Measurements from ENCODE around the gene NPTX1.

The NPTX1 gene

DNA sequence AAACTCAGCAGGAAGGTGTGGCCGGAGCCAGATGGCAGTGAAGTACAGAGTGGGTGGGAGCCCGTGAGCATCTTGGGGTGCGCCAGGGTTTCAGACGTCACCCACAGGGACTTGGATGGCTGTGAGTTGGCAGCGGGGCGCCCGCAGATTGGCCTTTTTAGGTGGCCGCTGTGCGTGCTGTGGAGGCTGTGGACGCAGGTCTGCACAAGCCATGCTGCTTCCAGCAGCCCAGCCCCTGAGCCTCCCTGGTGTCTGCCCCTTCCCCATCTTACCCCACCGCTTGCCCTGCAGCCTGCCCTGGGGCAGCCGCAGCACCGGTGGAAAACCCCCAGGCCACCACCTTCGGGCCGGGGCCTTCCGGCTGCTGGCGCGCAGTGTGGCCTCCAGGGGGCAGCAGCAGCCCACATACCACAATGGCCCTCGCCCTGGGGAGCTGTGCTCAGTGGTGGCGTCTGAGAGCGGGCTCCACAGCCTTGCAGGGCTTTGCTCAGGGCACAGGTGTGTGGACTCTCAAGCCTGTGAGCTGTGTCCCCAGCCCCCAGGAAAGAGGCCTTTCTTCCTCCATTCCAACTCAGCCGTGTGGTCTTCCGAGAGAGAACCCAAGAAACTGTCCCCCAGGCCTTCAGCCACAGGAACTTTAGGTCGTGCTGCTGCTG, 49.6 kb downstream of the NPTX1 start:
- Histone ChIP-seq H3K27me3 (replicated peaks in 2 of 5; ENCODE audit: control insufficient read depth in 4 of 5, insufficient read depth in 5 of 5, low read length in 4 of 5) (no peaks in the 10 kb centered on the region), H3K4me3 (ENCODE audit: control insufficient read depth in 1 of 7, extremely low read depth in 1 of 7, insufficient read depth in 4 of 7, low read depth in 2 of 7, low read length in 6 of 7) (peak overlapping the region in 2 of 7 experiments; percentile 1 to 23), H3K9me3 (ENCODE audit: control extremely low read depth in 1 of 5, control insufficient read depth in 4 of 5, insufficient read depth in 2 of 5, low read depth in 1 of 5, low read length in 4 of 5) (no peaks in the 10 kb centered on the region), H3K27ac (ENCODE audit: insufficient read depth in 1 of 2, low read depth in 1 of 2, low read length in 2 of 2, poor library complexity in 1 of 2, severe bottlenecking in 2 of 2) (no peak overlapping the region), H3K4me1 (ENCODE audit: control extremely low read depth in 1 of 4, control insufficient read depth in 4 of 4, insufficient read depth in 4 of 4, low read length in 3 of 4) (peaks cover 0 to 14% (median 10%) of the 10 kb centered on the region in 4 experiments), H3K36me3 (ENCODE audit: control insufficient read depth in 4 of 4, insufficient read depth in 4 of 4, low read length in 3 of 4) (no peaks in the 10 kb centered on the region)
- POLR2A ChIA-PET: interaction anchor here (0.6 kb wide), 1 partner anchor 137 kb away, joined by 16 read pairs; no protein-coding TSS in a partner anchor
- 41% methylated on average over 24 of the region's 24 CpGs for WGBS (ENCODE audit: insufficient coverage)
- CTCF ChIA-PET: interaction anchor here (0.6 to 2.5 kb wide), 18 partner anchors 9 to 676 kb away, joined by 3 to 14 read pairs (median 4); partner anchors contain the start of gene ENDOV
- peak; percentile 67 to 90 (median 87) for DNase-seq

DNA sequence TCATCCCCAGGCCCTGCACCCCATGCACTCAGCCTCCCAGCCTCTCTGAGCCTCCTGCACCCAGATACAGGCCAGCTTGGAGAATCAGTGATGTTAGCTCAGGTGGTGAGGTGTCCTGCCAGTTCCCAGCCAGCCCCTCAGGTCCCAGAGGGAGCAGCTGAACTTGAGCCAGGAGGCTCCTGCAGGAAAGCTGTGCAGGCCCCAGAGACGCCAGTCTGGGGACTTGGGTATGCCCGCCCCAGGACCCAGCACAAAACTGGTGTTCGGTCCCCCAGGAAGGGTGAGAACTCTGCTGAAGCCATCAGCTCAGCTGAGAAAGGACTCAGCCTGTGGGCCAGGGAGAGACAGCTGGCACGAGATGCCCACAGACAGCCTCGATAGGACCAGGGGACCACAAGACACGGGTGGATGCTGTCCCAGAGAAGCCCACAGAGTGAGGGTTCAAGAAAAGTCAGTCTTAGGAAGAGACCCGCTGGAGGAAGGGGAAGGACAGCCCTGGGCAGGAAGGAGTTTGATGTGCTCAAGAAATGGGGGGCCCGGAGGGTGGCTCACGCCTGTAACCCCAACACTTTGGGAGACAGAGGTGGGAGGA, 50.5 kb downstream of the NPTX1 start:
- POLR2A ChIA-PET: no interaction called here
- WGBS (ENCODE audit: insufficient coverage): 93% methylated on average over 9 of the region's 9 CpGs

DNA sequence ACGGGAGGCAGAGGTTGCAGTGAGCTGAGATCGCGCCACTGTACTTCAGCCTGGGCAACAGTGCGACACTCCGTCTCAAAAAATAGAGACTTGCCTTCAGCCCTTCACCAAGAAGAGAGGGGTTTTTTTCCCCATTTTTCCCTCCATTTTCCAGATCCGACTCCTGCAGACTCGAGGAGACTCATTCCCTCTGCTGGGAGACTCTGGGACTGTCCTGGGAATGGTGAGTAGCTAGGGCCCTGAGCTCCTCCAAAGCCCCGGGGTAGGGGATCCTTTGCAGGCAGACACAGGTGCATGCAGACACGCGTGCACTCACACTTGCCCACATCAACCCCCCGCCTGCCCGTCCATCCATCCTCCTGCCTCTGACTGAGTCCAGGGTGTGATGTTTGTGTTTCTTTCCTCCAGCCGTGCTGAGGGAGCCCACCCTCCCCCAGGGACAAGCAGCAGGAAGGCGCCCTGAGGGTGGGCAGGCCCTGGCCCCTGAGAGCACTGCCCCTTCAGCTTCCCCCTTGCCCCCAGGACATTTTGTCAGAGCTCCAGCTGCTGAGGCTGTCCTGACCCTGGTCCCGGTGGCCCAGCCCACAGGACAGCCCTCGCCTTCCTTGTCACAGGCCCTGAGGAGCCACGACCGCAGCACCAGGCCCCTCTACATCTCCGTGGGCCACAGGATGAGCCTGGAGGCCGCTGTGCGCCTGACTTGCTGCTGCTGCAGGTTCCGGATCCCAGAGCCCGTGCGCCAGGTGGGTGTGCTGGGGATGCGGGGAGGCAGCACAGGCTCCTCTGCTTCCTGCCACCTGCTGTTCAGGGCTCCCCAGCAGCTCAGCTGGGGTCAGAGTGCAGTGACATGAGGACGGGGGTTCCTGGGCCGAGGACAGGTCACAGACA, 51.3 kb downstream of the NPTX1 start:
- CTCF ChIA-PET: interaction anchor here (0.8 to 2.1 kb wide), 7 partner anchors 10 to 546 kb away, joined by 3 to 8 read pairs (median 3); partner anchors contain the start of gene ENDOV
- Histone ChIP-seq H3K4me1 (ENCODE audit: control extremely low read depth in 1 of 4, control insufficient read depth in 4 of 4, insufficient read depth in 4 of 4, low read length in 3 of 4) (peaks cover 0 to 14% (median 10%) of the 10 kb centered on the region in 4 experiments), H3K27ac (ENCODE audit: insufficient read depth in 1 of 2, low read depth in 1 of 2, low read length in 2 of 2, poor library complexity in 1 of 2, severe bottlenecking in 2 of 2) (no peak overlapping the region), H3K27me3 (replicated peaks in 2 of 5; ENCODE audit: control insufficient read depth in 4 of 5, insufficient read depth in 5 of 5, low read length in 4 of 5) (no peaks in the 10 kb centered on the region), H3K36me3 (ENCODE audit: control insufficient read depth in 4 of 4, insufficient read depth in 4 of 4, low read length in 3 of 4) (peaks cover 0 to 2% (median under 1%) of the 10 kb centered on the region in 4 experiments), H3K9me3 (ENCODE audit: control extremely low read depth in 1 of 5, control insufficient read depth in 4 of 5, insufficient read depth in 2 of 5, low read depth in 1 of 5, low read length in 4 of 5) (no peaks in the 10 kb centered on the region), H3K4me3 (ENCODE audit: control insufficient read depth in 1 of 7, extremely low read depth in 1 of 7, insufficient read depth in 4 of 7, low read depth in 2 of 7, low read length in 6 of 7) (no peak overlapping the region)
- WGBS (ENCODE audit: insufficient coverage): 96% methylated on average over 20 of the region's 27 CpGs
- no peak for DNase-seq
- POLR2A ChIA-PET: no interaction called here

More for the DNA sequence above, 50.5 kb downstream of the NPTX1 start:
- CTCF ChIA-PET: interaction anchor here (0.9 to 2.1 kb wide), 5 partner anchors 11 to 499 kb away, joined by 3 to 8 read pairs (median 3); partner anchors contain the start of gene ENDOV
- H3K9me3 ChIP-seq (ENCODE audit: control extremely low read depth in 1 of 5, control insufficient read depth in 4 of 5, insufficient read depth in 2 of 5, low read depth in 1 of 5, low read length in 4 of 5): no peaks in the 10 kb centered on the region
- peaks cover 0 to 14% (median 10%) of the 10 kb centered on the region in 4 experiments for H3K4me1 ChIP-seq (ENCODE audit: control extremely low read depth in 1 of 4, control insufficient read depth in 4 of 4, insufficient read depth in 4 of 4, low read length in 3 of 4)
- no peaks in the 10 kb centered on the region for H3K36me3 ChIP-seq (ENCODE audit: control insufficient read depth in 4 of 4, insufficient read depth in 4 of 4, low read length in 3 of 4)
- H3K27me3 ChIP-seq (replicated peaks in 2 of 5; ENCODE audit: control insufficient read depth in 4 of 5, insufficient read depth in 5 of 5, low read length in 4 of 5): no peaks in the 10 kb centered on the region
- no peak for DNase-seq
- H3K27ac ChIP-seq (ENCODE audit: insufficient read depth in 1 of 2, low read depth in 1 of 2, low read length in 2 of 2, poor library complexity in 1 of 2, severe bottlenecking in 2 of 2): no peak overlapping the region
- H3K4me3 ChIP-seq (ENCODE audit: control insufficient read depth in 1 of 7, extremely low read depth in 1 of 7, insufficient read depth in 4 of 7, low read depth in 2 of 7, low read length in 6 of 7): no peak overlapping the region

DNA sequence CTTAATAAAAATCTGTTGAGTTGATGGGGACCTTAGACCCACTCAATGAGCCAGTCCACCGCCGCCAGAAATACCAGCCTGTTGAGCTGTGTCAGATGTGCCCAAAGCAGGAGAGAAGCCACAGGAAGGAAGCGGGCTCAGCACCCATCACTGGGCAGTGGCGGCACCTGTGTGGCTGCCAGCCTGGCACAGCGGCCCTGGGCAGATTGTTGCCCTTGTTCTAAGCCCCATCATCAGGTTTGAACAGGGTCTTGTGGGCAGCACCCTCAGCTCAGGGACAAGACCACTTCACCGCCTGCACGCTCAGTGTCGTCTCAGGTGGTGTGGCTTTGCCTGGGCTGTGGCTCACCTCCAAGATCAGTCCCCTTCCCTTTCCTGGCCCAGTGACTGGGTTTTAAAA, 52.1 kb downstream of the NPTX1 start:
- Histone ChIP-seq H3K4me1 (ENCODE audit: control extremely low read depth in 1 of 4, control insufficient read depth in 4 of 4, insufficient read depth in 4 of 4, low read length in 3 of 4) (peaks cover 0 to 14% (median 10%) of the 10 kb centered on the region in 4 experiments), H3K4me3 (ENCODE audit: control insufficient read depth in 1 of 7, extremely low read depth in 1 of 7, insufficient read depth in 4 of 7, low read depth in 2 of 7, low read length in 6 of 7) (no peak overlapping the region), H3K27me3 (replicated peaks in 2 of 5; ENCODE audit: control insufficient read depth in 4 of 5, insufficient read depth in 5 of 5, low read length in 4 of 5) (no peaks in the 10 kb centered on the region), H3K36me3 (ENCODE audit: control insufficient read depth in 4 of 4, insufficient read depth in 4 of 4, low read length in 3 of 4) (peaks cover 0 to 7% (median 4%) of the 10 kb centered on the region in 4 experiments), H3K27ac (ENCODE audit: insufficient read depth in 1 of 2, low read depth in 1 of 2, low read length in 2 of 2, poor library complexity in 1 of 2, severe bottlenecking in 2 of 2) (no peak overlapping the region), H3K9me3 (ENCODE audit: control extremely low read depth in 1 of 5, control insufficient read depth in 4 of 5, insufficient read depth in 2 of 5, low read depth in 1 of 5, low read length in 4 of 5) (no peaks in the 10 kb centered on the region)
- CTCF ChIA-PET: interaction anchor here (0.8 to 2.1 kb wide), 4 partner anchors 14 to 547 kb away, joined by 3 to 8 read pairs (median 3); no protein-coding TSS in a partner anchor
- WGBS (ENCODE audit: insufficient coverage): 43% methylated on average over 7 of the region's 8 CpGs
- peak in 2 of 3 donors; percentile 4 to 7 for DNase-seq
- POLR2A ChIA-PET: no interaction called here

DNA sequence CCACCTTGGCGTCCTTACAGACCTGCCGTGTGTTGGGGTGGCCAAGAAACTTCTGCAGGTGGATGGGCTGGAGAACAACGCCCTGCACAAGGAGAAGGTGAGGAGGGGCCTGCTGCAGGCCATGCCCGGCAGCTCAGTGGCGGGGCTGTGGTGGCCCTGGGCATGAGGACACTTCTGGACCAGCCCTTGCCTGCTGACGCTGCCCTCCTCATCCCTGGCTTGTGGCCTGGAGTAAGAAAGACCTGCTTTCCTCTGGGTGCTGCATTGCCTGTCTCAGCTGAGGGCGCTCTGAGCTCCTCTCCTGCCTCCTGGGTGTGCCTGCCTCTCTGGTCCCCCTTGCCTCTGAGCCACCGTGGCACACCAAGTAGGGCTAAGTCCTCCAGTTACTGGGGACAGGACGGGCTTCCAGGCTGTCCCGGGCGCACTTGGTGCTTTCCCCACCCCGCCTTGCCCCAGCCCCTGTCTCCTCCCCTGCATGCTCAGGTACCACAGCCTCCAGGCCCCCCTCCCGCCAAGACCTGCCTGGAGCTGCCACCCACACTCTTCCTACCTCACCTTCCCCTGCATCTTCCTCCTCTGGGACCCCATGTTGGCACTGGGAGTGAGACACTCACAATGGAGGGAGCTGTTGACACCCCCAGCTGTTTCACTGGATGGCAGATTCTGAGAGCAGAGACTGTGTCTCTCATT, 52.7 kb downstream of the NPTX1 start:
- Histone ChIP-seq H3K27ac (ENCODE audit: insufficient read depth in 1 of 2, low read depth in 1 of 2, low read length in 2 of 2, poor library complexity in 1 of 2, severe bottlenecking in 2 of 2) (no peak overlapping the region), H3K4me3 (ENCODE audit: control insufficient read depth in 1 of 7, extremely low read depth in 1 of 7, insufficient read depth in 4 of 7, low read depth in 2 of 7, low read length in 6 of 7) (no peak overlapping the region), H3K9me3 (ENCODE audit: control extremely low read depth in 1 of 5, control insufficient read depth in 4 of 5, insufficient read depth in 2 of 5, low read depth in 1 of 5, low read length in 4 of 5) (no peaks in the 10 kb centered on the region), H3K4me1 (ENCODE audit: control extremely low read depth in 1 of 4, control insufficient read depth in 4 of 4, insufficient read depth in 4 of 4, low read length in 3 of 4) (peaks cover 0 to 14% (median 10%) of the 10 kb centered on the region in 4 experiments), H3K36me3 (ENCODE audit: control insufficient read depth in 4 of 4, insufficient read depth in 4 of 4, low read length in 3 of 4) (peaks cover 0 to 8% (median 4%) of the 10 kb centered on the region in 4 experiments), H3K27me3 (replicated peaks in 2 of 5; ENCODE audit: control insufficient read depth in 4 of 5, insufficient read depth in 5 of 5, low read length in 4 of 5) (no peaks in the 10 kb centered on the region)
- DNase-seq: no peak
- ChIA-PET CTCF (interaction anchor here (0.8 to 2.1 kb wide), 4 partner anchors 13 to 547 kb away, joined by 3 to 8 read pairs (median 3); no protein-coding TSS in a partner anchor), POLR2A (interaction anchor here (0.6 kb wide), 1 partner anchor 533 kb away, joined by 3 read pairs; no protein-coding TSS in a partner anchor)
- 96% methylated on average over 9 of the region's 13 CpGs for WGBS (ENCODE audit: insufficient coverage)

DNA sequence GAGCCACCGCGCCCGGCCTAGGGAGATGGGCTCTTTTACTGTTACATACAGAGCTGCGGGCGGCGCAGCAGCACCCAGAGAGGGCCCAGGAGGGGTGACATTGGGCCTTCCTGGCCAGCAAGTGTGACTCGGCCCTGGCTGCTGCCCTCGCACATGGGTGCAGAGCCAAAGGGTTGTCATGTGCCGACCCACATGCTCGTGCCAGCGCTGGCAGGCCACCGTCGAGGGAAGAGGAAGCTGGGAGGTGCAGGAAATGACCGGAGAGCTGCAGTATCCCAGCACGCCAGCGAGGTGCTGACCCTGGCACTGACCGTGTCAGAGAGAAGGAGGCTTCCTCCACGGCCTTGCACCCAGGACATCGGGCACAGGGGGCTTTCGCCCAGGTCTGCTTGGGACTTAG, 53.4 kb downstream of the NPTX1 start:
- H3K27ac ChIP-seq (ENCODE audit: insufficient read depth in 1 of 2, low read depth in 1 of 2, low read length in 2 of 2, poor library complexity in 1 of 2, severe bottlenecking in 2 of 2): no peak overlapping the region
- no peaks in the 10 kb centered on the region for H3K9me3 ChIP-seq (ENCODE audit: control extremely low read depth in 1 of 5, control insufficient read depth in 4 of 5, insufficient read depth in 2 of 5, low read depth in 1 of 5, low read length in 4 of 5)
- CTCF ChIA-PET: no interaction called here
- H3K4me3 ChIP-seq (ENCODE audit: control insufficient read depth in 1 of 7, extremely low read depth in 1 of 7, insufficient read depth in 4 of 7, low read depth in 2 of 7, low read length in 6 of 7): no peak overlapping the region
- POLR2A ChIA-PET: no interaction called here
- H3K36me3 ChIP-seq (ENCODE audit: control insufficient read depth in 4 of 4, insufficient read depth in 4 of 4, low read length in 3 of 4): peaks cover 0 to 11% (median 4%) of the 10 kb centered on the region in 4 experiments
- 75% methylated on average over 20 of the region's 20 CpGs for WGBS (ENCODE audit: insufficient coverage)
- H3K27me3 ChIP-seq (replicated peaks in 2 of 5; ENCODE audit: control insufficient read depth in 4 of 5, insufficient read depth in 5 of 5, low read length in 4 of 5): no peaks in the 10 kb centered on the region
- no peak for DNase-seq
- peaks cover 0 to 14% (median 10%) of the 10 kb centered on the region in 4 experiments for H3K4me1 ChIP-seq (ENCODE audit: control extremely low read depth in 1 of 4, control insufficient read depth in 4 of 4, insufficient read depth in 4 of 4, low read length in 3 of 4)

Measured in common myeloid progenitor, CD34-positive (primary cell).